HG02938 (cell line): ENCODE measurements around the gene PABPN1L.

Experiments used
- ATAC-seq: cut with Tn5 transposase; IDR thresholded peaks from one replicate; pipeline ENCODE4 v1.9.1; 2021; ENCODE audit warnings: mild to moderate bottlenecking, moderate library complexity; ENCODE audit not compliant: unreplicated experiment

PABPN1L gene

GRCh38 chr16:88884569-88885271, 18.3 kb upstream of the PABPN1L start:
- ATAC-seq: no peak

- ATAC-seq: no peak
These were observed 17.5 kb upstream of the PABPN1L start for GRCh38 chr16:88883946-88884345.

GRCh38 chr16:88883117-88883895, 16.8 kb upstream of the PABPN1L start:
- ATAC-seq: no peak

- ATAC-seq: no peak
These were observed 16.0 kb upstream of the PABPN1L start for GRCh38 chr16:88882358-88883030.

- no peak for ATAC-seq
These were observed 15.4 kb upstream of the PABPN1L start for GRCh38 chr16:88881675-88882357.

GRCh38 chr16:88881007-88881615, 14.7 kb upstream of the PABPN1L start:
- no peak for ATAC-seq

GRCh38 chr16:88880226-88881006, 14.0 kb upstream of the PABPN1L start:
- ATAC-seq: no peak

- no peak for ATAC-seq
These were observed 13.3 kb upstream of the PABPN1L start for GRCh38 chr16:88879788-88880055.

- no peak for ATAC-seq
These were observed 12.7 kb upstream of the PABPN1L start for GRCh38 chr16:88878967-88879787.

- ATAC-seq: no peak
These were observed 11.9 kb upstream of the PABPN1L start for GRCh38 chr16:88878356-88878755.

GRCh38 chr16:88877564-88878289, 11.3 kb upstream of the PABPN1L start:
- ATAC-seq: no peak

GRCh38 chr16:88876942-88877526, 10.6 kb upstream of the PABPN1L start:
- ATAC-seq: no peak

- ATAC-seq: no peak
These were observed 9.3 kb upstream of the PABPN1L start for GRCh38 chr16:88875703-88876234.

- no peak for ATAC-seq
These were observed 8.6 kb upstream of the PABPN1L start for GRCh38 chr16:88874938-88875599.

- ATAC-seq: no peak
These were observed 6.3 kb upstream of the PABPN1L start for GRCh38 chr16:88872650-88873331.

GRCh38 chr16:88871730-88872416, 5.4 kb upstream of the PABPN1L start:
- no peak for ATAC-seq

- no peak for ATAC-seq
These were observed 4.9 kb upstream of the PABPN1L start for GRCh38 chr16:88871349-88871702.
